ENCODE measurements around the gene ARHGEF28.

ARHGEF28 gene

DNA sequence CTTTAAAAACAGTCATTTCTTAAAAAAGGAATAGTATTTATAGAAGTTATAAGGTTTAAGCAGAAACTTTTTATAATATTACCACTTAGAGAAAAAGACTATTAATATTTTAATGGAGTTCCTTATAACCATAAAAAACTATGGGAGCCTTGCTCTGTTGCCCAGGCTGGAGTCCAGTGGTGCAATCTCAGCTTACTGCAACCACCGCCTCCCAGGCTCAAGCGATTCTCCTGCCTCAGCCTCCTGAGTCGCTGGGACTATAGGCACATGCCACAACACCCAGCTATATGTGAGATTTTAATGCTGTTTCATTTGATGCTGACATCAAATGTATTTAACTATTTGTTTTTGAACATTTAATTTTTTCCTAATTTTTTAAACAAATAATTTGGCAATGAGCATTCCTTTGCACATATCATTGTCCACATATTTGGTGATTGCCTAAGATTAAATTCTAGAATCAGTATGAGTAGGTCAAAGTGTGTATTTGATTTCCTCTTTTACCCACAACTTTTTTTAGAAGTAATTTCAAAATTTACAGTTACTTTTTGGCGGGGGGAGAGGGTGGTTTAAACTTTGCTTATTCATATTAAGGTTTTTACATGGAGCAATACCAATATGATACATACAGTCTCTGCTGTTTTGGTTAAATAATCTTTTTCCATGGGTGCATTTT lies 235.5 kb downstream of the ARHGEF28 start:
- no peak for DNase-seq (ENCODE audit: low read depth)

DNA sequence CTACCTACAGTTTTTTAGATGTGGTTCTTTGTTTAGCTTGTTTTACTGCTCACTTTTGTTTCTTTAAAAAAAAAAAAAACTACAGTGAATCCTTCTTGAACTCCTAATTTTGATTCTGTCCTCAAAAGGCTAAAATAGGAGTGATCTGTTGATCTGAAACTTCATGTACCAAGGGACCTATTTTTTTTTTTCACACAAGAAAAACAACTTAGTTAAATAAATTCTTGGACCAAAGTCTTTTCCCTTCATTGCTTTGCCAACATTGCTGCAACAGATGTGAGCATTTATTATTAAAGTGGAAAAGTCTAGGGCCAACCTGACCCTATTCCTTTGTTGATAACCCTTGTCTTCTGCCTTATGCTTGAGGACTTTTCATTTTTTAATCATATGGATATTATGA lies 236.8 kb downstream of the ARHGEF28 start:
- no peak for DNase-seq (ENCODE audit: low read depth)

DNA sequence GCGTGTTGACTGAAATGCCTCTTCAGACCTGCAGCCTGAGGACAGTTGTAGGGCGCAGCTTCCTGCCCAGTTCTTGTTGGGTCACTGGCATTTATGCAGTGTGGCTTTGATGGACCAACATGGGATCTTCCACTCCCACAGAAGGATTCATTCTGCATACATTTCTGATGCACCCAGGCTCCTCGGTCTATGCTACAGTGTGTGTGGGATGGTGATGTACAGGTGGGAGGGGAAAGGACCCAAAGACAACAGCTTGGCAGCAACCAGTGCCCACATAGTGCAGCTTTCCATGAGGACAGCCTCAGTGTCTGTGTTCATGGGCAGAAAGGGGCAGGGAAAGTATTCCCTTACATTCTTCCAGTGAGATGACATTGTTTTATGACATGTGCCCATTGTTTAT lies 237.9 kb downstream of the ARHGEF28 start:
- DNase-seq (ENCODE audit: low read depth) = no peak

- DNase-seq (ENCODE audit: low read depth) = no peak
Measured at GRCh38 chr5:73865315-73865714, 239.3 kb downstream of the ARHGEF28 start.

GRCh38 chr5:73867345-73868335 lies 241.6 kb downstream of the ARHGEF28 start:
- no peak for DNase-seq (ENCODE audit: low read depth)

GRCh38 chr5:73883646-73884045 lies 257.6 kb downstream of the ARHGEF28 start:
- no peak for DNase-seq (ENCODE audit: low read depth)

GRCh38 chr5:73887688-73888087 lies 261.7 kb downstream of the ARHGEF28 start:
- no peak for DNase-seq (ENCODE audit: low read depth)

DNA sequence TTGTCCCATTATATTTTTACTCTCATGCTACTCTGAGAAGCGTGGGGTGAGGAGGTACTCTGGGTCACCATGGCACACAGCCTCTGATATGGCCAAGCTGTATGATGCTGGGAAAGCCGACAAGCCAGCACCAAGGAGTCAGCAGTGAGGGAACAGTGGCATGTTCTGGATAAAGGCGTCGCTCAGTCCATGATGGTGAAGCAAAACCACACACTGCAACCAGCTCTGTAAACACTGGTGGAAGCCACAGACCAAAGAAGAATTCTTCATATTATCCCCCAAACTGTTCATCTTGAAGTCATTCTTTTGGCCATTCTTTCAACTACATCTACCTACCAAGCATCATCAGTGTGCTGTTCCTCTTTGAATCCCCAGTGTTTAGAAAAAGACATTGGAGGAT lies 264.6 kb downstream of the ARHGEF28 start:
- DNase-seq (ENCODE audit: low read depth) = no peak

- no peak for DNase-seq (ENCODE audit: low read depth)
Measured at GRCh38 chr5:73892218-73892617, 266.2 kb downstream of the ARHGEF28 start.

- DNase-seq (ENCODE audit: low read depth) = no peak
Measured at GRCh38 chr5:73892806-73893205, 266.8 kb downstream of the ARHGEF28 start.

DNA sequence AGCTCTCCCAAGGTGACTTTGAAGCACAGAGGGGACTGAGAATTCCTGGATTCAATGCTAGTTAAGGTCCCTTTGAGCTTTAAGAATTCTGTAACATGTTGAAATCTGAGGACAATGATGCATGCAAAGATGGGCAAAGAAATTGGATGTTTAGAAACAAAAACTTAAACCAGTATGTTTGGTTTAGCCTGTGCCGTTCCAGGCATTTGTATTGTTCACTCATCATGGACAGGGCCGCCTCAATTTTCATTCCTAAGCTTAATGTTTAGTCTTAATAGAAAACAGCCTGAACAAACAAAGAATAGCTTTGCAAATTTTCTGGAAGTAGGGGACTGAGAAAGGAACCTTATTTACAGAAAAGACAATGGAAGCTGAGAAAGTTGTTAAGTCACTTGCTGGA lies 267.8 kb downstream of the ARHGEF28 start:
- DNase-seq (ENCODE audit: low read depth) = no peak

GRCh38 chr5:73894860-73895259 lies 268.9 kb downstream of the ARHGEF28 start:
- DNase-seq (ENCODE audit: low read depth) = no peak

DNA sequence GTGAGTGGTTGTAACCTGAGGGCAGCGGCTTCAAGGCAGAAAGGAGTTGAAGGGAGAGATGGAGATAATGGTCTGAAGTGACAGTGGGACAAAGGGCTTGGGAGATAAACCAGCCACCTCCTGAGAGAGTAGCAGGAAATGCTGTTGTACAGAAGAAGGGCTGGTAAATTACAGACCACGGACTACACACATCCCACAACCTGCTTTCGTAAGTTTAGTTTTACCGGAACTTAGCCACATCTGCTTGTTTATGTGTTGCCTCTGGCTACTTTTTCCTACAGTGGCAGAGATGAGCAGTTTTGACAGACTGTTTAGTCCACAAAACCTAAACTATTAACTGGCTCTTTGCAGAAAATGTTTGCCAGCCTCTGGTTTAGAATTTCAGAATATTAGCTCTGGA lies 269.5 kb downstream of the ARHGEF28 start:
- no peak for DNase-seq (ENCODE audit: low read depth)

DNA sequence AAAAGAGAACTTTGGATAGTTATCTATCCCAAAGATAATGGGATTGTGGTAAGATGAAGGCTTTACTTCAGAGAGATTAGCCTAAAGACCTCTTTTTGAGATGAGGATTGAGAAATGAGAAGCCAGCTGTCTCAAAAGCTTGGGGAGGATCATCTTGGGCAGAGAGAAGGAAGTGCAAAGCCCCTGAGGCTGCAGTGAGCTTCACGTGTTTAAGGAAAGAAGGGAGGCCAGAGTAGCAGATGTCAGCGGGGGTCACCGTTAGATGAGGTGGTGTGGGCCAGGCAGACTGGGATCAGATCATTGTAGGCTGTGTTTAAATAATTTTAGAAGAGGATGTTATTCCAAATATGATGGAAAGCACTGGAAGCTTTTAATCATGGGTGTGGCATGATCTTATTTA lies 270.1 kb downstream of the ARHGEF28 start:
- no peak for DNase-seq (ENCODE audit: low read depth)

- DNase-seq (ENCODE audit: low read depth) = no peak
Measured at GRCh38 chr5:73896668-73897067, 270.7 kb downstream of the ARHGEF28 start.

- no peak for DNase-seq (ENCODE audit: low read depth)
Measured at GRCh38 chr5:73897893-73898292, 271.9 kb downstream of the ARHGEF28 start.

GRCh38 chr5:73899055-73899454 lies 273.1 kb downstream of the ARHGEF28 start:
- DNase-seq (ENCODE audit: low read depth) = no peak

DNA sequence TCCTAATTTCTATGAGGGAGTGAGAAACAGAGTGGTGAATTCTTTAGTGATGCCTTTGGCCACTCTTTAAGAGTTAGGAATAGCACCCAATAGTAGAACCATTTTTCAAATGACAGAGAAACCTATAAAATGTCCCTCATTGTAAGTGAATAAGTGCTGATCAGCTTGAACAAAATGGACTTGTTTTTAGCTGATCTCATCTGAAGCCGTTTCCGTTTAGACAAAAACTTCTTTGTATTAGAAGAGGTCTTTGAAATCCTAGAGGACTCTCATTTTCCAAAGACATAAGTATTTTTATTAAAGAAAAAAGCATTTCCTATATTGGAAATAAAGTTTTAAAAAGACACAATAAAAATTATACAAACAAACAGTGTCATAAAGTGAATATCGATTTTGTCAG lies 273.9 kb downstream of the ARHGEF28 start:
- no peak for DNase-seq (ENCODE audit: low read depth)

GRCh38 chr5:73900566-73900965 lies 274.6 kb downstream of the ARHGEF28 start:
- no peak for DNase-seq (ENCODE audit: low read depth)

- DNase-seq (ENCODE audit: low read depth) = no peak
Measured at GRCh38 chr5:73901043-73901442, 275.0 kb downstream of the ARHGEF28 start.

- no peak for DNase-seq (ENCODE audit: low read depth)
Measured at GRCh38 chr5:73901455-73901854, 275.5 kb downstream of the ARHGEF28 start.

GRCh38 chr5:73902327-73903051 lies 276.5 kb downstream of the ARHGEF28 start:
- no peak for DNase-seq (ENCODE audit: low read depth)

- no peak for DNase-seq (ENCODE audit: low read depth)
Measured at GRCh38 chr5:73903169-73903568, 277.2 kb downstream of the ARHGEF28 start.

Data from T-helper 22 cell (primary cell).